Neural progenitor cell (in vitro differentiated cells): Measurements from ENCODE around the gene SLC44A1.

Source experiments
- EZH2 ChIP-seq: fragments of 200-600 bp; sonication (generic); IDR thresholded peaks from 2 replicates; pipeline ENCODE4 v1.6.1; 2017; ENCODE audit warnings: antibody characterized with exemption, mild to moderate bottlenecking, moderate library complexity
- EZH2phosphoT487 ChIP-seq: fragments of 200-600 bp; sonication (generic); IDR thresholded peaks from 2 replicates; pipeline ENCODE4 v1.6.1; 2017; ENCODE audit warnings: antibody characterized with exemption
- TF ChIP-seq, protein P1 (sequence below): fragments of 200-600 bp; sonication (generic); IDR thresholded peaks from 2 replicates; pipeline ENCODE4 v1.5.1; 2017; ENCODE audit warnings: antibody characterized with exemption, mild to moderate bottlenecking

- TF ChIP-seq, protein P1, sequence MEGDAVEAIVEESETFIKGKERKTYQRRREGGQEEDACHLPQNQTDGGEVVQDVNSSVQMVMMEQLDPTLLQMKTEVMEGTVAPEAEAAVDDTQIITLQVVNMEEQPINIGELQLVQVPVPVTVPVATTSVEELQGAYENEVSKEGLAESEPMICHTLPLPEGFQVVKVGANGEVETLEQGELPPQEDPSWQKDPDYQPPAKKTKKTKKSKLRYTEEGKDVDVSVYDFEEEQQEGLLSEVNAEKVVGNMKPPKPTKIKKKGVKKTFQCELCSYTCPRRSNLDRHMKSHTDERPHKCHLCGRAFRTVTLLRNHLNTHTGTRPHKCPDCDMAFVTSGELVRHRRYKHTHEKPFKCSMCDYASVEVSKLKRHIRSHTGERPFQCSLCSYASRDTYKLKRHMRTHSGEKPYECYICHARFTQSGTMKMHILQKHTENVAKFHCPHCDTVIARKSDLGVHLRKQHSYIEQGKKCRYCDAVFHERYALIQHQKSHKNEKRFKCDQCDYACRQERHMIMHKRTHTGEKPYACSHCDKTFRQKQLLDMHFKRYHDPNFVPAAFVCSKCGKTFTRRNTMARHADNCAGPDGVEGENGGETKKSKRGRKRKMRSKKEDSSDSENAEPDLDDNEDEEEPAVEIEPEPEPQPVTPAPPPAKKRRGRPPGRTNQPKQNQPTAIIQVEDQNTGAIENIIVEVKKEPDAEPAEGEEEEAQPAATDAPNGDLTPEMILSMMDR: no peak
- no peak for TF ChIP-seq EZH2
- TF ChIP-seq EZH2phosphoT487: no peak
These were observed at the start of gene SLC44A1 for GRCh38 chr9:105244003-105244733.
